Superior temporal gyrus (tissue), 1 donor: Measurements from ENCODE around the gene TSPAN4.

ENCODE experiments used
- DNase-seq: peaks from one replicate; pipeline ENCODE4 v3.0.0-alpha.2; 2016; ENCODE audit errors: extremely low spot score

Gene TSPAN4, protein sequence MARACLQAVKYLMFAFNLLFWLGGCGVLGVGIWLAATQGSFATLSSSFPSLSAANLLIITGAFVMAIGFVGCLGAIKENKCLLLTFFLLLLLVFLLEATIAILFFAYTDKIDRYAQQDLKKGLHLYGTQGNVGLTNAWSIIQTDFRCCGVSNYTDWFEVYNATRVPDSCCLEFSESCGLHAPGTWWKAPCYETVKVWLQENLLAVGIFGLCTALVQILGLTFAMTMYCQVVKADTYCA

DNA sequence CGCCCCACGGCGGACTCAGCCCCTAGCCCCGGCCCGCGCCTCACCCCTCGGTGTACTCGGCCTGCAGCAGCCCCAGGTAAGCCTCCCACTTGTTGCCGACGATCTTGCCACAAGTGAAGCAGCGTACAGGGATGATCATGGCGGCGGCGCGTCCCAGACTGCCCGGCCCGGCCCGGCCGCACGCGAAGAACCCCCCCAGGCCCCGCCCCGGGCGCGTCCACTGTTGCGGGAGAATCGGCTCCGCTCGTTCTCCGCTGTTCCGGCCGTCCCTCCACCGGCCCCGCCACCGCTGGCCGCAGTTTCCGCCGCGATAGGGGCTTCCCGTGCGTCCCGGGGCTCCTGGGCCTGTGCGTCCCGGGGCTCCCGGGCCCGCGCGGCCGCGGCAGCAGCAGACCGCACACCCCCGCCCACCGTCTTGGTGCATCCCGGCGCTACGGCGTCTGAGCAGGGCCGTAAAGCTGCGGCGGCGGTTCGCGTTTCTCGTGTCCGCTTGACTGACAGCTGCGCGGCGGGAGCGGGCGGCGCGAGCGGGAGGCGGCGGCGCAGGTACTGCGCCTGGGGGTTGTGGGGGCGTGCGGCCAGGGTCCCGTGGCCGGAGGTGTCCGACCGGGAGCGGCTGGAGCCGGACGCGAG is at the start of gene TSPAN4, which contains the start of gene POLR2L:
TSS of gene TSPAN4 (plus strand) at position 483 of the 633 bp plus-strand sequence. CDS start 7,453 bp downstream, outside the sequence.
TSS of gene POLR2L (minus strand) at position 160 of the 633 bp plus-strand sequence. CDS start at position 139, 21 bp downstream.
- peak; percentile 83 for DNase-seq

DNA sequence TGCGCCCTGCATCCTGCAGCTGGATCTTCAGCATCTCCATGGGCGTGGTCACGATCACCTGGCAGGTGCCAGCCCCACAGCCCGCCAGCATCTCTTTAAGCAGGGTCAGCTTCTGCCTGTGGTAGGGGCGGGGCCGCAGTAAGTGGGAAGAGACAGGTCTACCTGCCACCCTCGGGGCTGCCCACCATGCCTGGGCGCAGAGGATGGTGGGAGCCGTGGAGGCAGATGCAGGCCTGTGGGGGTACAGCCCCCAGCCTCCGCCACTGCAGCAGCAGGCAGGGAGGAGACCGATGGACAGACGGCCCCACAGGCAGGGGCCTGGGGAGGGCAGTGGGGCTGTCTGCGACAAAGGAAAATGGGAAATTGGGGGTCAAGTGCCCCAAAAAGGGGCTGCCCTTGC is 49.8 kb upstream of the TSPAN4 start:
- no peak for DNase-seq

DNA sequence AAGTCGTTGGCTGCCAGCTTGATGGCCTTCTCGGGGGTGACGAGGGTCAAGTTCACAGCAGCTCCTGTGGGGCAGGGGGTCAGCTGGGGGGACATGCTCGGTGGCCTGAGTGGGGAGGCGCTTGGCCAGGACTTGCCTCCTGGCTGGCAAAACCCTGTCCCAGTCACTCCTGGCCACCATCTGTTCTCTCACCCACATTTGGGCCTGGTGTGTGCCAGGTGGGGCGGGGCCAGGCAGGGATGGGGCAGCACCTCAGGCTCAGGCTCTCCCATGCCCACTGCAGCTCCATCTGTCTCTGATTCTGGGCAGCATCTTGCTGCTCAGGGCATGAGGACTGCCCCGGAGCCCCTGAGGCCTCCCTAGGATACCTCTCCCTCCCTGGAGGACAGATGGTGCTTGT is 49.1 kb upstream of the TSPAN4 start:
- no peak for DNase-seq

DNA sequence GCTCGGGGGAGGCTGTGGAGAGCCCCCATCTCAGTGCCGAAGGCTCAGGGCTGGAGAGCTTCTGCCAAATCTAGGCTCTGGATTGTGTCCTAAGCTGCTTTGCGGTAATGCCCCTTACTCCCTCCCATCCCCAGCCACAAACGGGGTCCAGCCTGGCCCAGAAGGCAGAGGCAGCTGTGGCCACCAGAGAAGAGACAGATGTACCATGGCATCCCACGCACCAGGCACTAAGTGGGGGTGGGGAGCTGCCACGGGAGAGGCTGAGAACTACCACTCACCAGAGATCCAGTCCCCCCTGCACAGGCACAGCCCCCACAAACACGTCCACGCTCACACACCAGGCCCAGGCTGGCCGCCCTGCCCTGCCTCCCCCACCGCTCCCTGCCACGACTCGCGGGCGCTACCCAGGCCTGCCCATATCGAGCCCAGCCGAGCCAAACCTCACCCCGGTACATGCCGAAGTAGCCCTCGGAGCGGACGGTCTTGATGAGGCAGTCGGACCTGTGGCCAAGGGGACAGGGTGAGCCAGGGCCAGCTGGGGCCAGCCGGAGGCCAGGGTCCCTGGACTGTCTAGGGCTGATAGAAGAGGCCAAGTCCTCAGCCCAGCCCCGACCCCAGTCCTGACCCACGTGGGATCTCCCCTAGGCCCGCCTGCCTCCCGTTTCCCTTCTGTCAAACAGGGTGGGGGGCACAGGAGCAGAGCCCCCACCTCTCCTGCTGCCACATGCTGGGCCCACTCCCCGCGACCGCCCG is 48.5 kb upstream of the TSPAN4 start:
- DNase-seq, result peak; percentile 12

DNA sequence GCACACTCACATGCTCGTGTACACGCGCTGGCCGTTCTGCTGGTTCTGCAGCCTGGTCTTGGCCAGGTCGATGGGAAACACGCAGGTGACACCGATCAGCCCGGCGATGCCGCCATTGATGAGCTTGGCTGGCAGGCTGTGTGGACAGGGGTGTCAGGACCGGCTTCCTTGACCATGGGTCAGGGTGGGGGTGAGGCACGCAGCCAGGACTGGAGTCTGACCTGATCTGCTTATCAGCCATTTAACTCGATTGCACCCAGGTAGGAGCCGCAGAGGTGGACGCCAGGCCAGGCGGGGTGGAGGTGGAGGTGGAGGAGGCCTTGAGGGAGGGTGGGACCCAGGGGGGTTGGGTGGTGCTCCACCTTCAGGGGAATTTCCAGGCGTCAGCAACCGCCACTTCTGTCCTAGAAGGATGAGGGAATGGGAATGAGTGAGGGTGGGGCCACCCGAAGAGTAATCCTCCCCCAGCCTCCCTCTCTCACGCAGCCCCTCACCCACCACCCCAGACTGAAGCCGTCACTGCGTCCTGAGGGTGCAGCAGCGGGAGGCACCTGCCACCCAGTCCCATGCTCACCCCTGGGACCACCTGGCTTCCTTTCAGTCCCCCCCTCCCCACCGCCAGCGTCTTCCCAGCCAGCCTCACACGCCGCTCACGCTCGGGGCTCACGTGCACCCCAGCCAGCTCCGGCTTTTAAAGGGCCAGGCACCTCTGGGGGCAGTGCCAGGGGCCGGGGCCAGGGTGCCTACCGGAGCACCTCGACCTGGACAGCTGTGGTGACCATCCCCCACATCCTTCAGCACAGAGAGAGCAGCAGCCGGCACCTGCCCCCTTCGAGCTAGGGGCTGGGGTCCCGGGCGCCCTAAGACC is 47.7 kb upstream of the TSPAN4 start:
- DNase-seq, result no peak

DNA sequence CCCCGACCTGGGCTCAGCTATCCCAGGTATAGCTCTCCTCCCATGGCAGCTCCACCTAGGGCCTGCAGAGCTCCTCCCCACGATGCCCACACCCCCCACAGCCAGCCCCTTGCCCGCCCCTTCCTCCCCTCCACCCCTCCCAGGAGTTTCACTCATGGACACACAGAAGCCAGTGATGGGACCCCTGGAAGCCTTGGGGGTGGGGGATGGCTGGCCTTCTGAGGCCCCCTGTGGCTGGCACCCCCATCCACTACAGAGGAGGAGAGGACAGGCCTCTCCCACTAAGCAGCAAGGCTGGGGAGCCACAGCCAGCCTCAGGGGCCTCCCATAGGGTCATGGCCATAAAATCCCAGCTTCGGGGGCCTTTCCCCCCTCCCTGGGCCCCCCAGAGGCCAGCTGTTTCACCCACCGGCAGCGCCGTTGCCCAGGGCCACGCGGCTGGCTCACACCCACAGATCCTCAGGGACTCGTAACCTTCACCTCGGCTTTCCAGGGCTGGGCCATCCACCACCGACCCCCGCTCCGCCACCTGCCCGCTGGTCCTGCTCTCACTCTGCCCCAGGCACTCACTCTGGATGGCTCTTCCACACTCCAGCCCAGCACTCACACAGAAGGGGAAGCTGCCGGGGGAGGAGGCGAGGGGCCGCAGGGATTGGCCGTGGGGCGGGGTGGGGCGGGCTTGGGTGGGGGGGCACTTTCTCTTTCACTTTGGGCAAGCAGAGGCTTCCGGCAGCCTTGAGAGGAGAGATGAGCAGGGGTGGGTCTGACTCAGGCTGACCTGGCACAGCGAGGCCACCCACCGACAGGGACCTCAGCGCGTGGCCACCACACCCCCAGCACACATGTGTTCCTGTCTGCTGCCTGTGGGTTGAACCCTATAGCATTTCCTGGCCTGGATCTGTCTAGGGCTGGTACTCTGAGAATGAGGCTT is 46.8 kb upstream of the TSPAN4 start:
- DNase-seq, result no peak

DNA sequence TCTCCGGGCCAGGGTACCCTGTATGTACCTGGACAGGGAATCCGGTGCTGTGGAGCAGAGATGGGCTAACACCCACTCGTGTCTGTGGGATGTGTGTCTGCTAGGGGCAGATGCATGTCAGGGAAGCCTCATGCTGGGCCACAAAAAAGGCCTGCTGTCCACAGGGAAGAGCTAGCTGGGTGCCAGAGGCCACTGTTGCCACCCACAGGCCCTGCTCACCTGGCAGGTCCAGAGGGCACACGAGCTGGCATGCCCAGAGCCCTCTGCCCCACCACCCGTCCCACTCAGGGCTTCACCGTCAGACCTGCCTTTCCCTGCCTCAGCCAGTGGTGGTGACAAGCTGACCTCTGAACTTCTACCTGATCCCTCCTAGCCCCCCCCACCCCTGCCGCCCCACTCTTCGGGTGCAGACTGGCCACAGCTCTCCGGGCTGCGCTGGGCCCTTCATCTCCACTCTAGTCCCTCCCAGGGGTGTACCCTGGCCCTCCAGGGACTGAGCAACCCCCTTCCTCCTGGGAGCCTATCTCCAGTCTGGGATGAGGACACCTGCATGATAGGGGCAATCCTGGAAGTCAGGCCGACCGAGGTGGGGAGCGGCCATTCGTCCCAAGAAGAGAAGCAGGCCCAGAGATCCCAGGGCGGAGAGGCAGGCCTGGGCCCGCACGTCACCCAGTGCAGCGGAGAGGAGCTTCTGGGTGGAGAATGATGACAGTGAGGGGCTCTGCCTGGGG is 45.9 kb upstream of the TSPAN4 start:
- DNase-seq, result no peak

DNA sequence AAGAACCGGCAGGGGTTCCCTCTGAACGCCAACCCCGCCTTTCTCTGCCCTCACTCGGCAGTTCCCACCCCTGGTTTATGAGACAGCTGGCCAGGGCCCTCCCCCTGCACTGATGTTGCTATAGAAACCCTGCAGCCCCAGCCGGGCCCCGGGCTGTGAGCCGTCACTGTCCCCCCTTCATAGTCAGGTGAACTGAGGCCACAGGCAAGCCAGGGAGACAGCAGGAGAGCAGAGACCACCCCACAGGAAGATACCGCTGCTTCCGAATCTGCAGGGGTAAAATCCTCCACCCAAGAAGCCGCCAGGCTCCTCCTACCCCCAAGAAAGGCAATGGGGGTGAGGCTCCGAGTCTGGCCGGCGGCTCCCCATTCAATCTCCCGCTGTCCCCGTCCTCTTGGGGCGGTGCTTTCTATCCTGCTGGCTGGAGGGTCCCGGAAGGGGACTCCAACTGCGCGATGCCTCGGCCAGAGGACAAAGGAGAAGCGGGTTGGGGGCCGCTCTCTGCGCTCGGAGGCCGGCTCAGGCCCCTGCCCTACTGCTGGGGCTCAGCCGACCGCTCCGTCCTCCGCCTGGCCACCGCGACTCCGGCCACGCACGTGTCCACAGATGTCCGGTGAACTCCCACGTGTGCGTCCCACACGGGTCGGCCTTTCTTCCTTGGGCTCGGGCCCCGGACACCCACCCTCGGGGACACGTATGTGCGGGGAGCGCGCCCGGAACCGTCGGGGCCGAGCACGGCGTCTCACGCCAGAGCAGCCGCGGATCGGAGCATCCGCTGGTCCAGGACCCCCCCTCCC is 45.2 kb upstream of the TSPAN4 start:
- peak; percentile 74 for DNase-seq

DNA sequence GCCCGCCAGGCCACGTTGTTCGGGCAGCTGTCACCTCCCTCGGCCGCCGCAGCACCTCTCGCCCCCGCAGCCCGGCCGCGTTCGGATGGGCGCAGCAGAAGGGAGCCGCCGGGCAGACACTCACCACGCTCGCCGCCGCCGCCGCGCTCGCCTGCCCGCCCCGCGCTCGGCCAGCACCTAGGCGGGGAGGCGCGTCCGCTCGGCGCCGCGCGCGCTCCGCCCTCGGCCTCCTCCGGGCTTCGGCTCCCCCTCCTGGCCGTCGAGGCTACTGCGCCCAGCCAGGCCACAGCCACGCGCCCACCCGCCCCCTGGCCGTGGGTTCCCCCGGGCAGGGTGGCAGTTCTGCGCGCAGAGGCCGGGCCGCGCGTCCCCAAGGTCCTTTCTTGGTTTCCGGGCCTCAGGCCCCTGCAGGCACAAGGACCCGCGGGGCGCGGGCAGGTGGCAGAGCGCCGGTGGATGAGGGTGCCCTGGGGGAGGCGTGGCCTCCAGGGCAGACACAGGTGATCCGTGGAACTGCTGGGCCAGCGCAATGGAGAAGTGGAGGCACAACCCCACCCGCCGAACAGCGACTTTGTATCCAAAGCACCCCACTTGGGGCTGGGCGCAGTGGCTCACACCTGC is 44.4 kb upstream of the TSPAN4 start, which contains the start of gene SLC25A22:
TSS of gene SLC25A22 (minus strand) at position 189 of the 621 bp plus-strand sequence. CDS start 3,275 bp downstream, outside the sequence.
- peak; percentile 75 for DNase-seq

DNA sequence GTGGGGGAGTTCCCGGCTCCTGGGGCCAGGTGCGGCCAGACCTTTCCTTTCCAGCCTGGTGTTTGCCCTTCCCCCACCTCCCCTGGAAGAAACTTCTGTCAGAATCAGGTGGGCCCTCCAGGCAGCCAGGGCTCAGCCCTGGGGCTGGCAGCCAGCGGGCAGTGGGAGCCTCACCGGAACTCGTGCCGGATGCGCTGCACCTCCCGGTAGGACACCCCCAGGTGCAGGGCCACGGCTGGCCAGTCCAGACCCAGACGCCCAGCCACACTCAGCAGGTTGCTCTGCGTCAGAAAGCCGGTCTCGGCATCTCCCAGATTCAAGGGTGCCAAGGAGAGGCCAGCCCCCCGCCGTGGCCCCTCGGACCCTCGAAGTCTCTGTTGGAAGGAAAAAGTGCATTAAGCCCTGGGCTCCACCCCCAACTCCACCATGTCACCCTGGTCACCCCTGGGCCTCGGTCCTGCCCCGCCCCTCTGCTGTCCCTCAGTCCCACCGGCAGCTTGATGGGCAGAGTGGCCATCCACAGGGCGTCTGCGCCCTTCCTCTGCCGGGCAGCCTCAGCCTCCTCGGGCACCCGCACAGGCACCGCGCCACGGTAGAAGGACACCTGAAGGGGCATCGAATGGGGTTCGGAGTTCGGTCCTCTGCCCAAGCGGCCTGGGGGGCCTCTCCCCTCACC is 42.9 kb upstream of the TSPAN4 start:
- DNase-seq, result no peak

DNA sequence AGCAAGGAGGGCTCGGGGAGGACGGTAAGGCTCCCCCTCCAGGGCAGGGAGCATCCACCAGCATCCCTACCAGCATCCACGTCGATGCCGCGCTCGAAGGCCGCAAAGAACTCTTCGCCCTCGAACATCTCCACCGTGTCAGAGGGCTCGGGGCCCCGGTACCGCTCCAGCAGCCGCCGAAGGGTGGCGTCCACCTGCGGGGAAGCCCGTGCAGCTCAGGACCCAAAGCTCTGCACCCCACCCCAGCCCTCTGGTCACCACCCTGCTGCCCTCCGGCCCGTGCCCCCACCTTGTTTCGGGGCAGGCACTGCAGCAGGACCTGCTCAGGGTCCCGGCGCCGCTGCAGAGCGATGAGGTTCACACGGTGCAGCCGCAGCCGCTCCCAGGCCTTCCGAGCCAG is 42.2 kb upstream of the TSPAN4 start:
- DNase-seq, result no peak

DNA sequence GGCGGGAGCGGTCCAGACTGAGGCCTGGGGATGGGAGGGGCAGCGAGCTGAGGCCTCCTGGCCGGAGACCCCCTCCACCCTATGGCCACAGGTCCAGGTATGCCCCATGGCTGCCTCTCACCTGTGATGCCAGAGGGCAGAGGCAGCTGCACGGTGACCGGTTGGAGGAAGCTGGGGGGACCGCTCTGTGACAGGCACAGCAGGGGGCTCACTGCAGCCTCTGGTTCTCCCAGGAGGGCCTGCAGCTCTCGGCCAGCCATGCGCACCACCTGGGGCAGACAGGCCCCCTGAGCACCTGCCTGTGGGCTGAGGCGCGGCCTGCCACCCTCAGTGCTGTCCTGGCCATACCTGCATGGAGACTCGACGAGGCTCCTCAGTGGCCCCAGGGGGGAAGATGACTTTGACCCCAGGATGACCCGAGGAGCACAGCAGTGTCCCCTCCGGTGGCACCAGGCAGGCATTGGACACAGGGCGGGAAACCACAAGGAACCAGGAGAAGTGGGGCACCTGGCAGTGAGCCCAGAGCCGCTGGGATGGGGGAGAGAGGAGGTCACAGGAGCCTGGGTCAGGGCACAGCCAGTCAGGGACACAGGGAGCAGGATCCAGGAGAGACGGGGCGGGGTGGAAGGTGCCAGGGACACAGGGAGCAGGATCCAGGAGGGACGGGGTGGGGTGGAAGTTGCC is 41.4 kb upstream of the TSPAN4 start:
- DNase-seq, result no peak

DNA sequence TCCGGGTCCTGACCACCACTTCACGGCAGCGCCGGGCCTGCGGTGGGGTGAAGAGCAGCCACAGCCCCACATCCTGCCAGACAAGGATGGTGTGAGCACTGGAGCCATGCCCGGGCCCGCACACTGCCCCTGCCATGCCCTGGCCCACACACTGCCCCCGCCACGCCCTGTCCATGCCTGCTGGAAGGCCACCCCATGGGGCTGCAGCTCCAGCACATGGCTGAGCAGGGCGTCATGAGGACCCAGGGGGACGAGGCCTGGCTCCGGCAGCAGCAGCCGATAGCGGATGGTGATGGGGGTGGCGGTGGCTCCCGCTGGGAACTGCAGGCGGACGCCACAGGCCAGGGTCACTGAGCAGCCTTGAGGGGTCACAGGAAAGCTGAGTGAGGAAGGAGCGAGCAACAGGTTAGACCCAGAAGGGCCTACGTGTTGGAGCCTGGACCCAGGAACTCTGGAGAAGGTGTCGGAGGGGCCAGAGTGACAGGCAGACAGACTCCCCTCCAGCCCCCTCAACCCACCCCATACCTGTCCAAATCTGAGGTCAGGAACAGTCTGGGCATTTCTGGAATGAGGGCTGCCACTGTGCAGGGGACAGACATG is 40.5 kb upstream of the TSPAN4 start:
- DNase-seq, result no peak

DNA sequence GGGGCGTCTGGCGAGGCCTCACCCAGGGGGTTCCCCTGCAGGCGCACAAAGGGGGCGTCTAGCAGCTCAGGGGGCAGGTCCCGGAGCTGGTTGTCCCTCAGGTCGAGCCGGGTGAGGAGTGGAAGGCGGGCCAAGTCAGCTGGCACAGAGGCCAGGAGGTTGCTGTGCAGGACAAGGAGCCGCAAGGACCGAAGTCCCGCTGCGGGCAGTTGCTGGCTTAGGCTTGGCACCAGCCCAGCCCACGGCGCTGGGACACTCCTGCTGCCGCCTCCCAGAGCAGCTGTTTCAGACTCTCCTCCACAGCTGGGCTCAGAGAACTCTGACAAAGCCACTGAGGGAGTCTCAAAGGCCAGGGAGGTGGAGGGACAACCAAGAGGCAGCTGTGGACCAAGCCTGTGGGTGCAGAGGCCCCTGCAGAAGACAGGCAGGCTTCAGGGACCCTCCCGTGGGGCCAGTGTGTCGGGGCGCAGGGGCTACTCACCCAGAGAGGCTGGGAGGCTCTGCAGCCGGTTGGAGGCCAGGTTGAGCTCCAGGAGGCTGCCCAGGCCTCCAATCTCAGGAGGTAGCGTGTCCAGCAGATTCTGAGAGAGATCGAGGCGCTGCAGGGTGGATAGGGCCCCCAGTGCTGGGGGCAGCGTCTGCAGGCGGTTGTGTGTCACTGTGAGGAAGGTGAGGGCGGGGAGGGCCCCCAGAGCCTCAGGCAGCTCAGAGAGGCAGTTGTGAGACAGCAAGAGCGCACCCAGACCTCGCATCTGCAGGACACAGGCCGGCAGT is 39.8 kb upstream of the TSPAN4 start:
- no peak for DNase-seq

DNA sequence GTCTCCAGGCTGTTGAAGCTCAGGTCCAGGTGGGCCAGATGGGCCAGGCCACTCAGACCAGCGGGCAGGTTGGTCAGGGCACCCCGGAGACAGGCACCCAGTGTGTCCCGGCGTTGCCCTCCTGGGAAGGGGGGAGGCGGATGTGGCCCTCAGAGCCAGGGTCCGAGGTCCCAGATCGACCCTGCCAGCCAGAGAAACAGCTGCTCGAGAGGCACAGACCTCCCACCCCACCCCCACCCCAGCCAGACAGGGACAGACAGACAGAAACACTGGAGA is 39.2 kb upstream of the TSPAN4 start:
- no peak for DNase-seq
